Bronchial smooth muscle cell (primary cell): ENCODE results near the gene ITPRIPL2. TPM values are rescaled to one million over a fixed set of nuclear protein-coding genes. Genes with fewer than 3 reads are reported as not detected.

Experiments
- total RNA-seq: library from RNA; depleted of rRNA; stranded (reverse); fragments of >200 nt; gene quantifications from 2 replicates; pipeline ENCODE4 v1.2.1, GENCODE V29; 2014

ITPRIPL2 gene
- 22.4 and 24.5 TPM in 2 replicates for total RNA-seq

GRCh38 chr16:19113577-19114358 lies at the start of gene ITPRIPL2:
Gene ITPRIPL2, plus strand, starts transcription at chr16:19113964. Its CDS starts 498 bp downstream, at chr16:19114462.

GRCh38 chr16:19067349-19068236 lies 46.2 kb upstream of the ITPRIPL2 start, which contains the start of gene COQ7:
Gene COQ7, plus strand, starts transcription at chr16:19067614. Its CDS starts 51 bp downstream, at chr16:19067665.

GRCh38 chr16:19167710-19168370 lies 54.1 kb downstream of the ITPRIPL2 start, which contains the start of gene SYT17:
Gene SYT17, plus strand, starts transcription at chr16:19168240. Its CDS starts 407 bp downstream, at chr16:19168647.

Other genes with a start within 250 kb of the ITPRIPL2 start
- 41.1 and 47.4 TPM in 2 replicates for gene SMG1, start 187.6 kb upstream of the ITPRIPL2 start, total RNA-seq
- gene TMC7, start 130.0 kb upstream of the ITPRIPL2 start, total RNA-seq = 0.52 and 0.79 TPM in 2 replicates
- gene COQ7, start 46.4 kb upstream of the ITPRIPL2 start, total RNA-seq = 16.7 and 29.0 TPM in 2 replicates
- gene SYT17, start 54.3 kb downstream of the ITPRIPL2 start, total RNA-seq = 0.09 and 0.47 TPM in 2 replicates
- not detected in 2 replicates for gene CLEC19A, start 171.8 kb downstream of the ITPRIPL2 start, total RNA-seq